ENCODE measurements around the gene AGBL3. TPM values are rescaled to one million over a fixed set of nuclear protein-coding genes. Genes with fewer than 3 reads are reported as not detected.

The AGBL3 gene
- total RNA-seq, 4 donors from 2014 or later, result 0.66 to 3.3 (median 1.7) TPM

DNA sequence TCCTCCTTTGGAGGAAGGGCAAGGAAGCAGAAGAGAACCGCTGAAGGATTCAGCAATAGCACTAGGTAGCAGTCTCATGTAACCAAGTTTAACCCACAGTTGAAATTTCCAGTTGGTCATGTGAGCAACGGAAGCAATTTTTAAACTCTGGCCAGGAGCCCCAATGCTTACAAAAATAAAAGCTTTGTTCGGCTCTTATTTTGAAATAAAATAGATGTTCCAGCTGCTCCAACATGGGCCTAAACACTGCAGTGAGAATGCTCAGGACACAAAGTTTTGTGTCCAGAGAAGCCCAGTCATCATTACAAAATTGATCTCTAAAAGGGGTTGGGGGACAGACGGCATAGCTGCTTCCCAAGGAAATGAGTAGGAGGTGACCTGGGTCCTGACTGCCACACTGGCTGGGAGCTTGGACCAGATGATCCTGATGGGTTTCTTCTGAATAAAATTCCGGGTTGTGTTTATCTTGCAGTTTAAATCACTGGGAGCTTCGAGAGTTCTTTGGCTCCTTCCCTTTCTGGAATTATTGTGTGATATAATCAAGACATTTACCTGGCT, 161.1 kb downstream of the AGBL3 start:
- TF ChIP-seq CTCF (IDR thresholded peaks at IDR 0.05), result no peak
- peak; percentile 26 to 66 for TF ChIP-seq POLR2AphosphoS5 (IDR thresholded peaks at IDR 0.05)
- H3K4me1 ChIP-seq, result peaks cover 30 to 45% (median 38%) of the 10 kb centered on the region in 4 donors
- intact Hi-C loops (cut with DNase I), result no loop called here

DNA sequence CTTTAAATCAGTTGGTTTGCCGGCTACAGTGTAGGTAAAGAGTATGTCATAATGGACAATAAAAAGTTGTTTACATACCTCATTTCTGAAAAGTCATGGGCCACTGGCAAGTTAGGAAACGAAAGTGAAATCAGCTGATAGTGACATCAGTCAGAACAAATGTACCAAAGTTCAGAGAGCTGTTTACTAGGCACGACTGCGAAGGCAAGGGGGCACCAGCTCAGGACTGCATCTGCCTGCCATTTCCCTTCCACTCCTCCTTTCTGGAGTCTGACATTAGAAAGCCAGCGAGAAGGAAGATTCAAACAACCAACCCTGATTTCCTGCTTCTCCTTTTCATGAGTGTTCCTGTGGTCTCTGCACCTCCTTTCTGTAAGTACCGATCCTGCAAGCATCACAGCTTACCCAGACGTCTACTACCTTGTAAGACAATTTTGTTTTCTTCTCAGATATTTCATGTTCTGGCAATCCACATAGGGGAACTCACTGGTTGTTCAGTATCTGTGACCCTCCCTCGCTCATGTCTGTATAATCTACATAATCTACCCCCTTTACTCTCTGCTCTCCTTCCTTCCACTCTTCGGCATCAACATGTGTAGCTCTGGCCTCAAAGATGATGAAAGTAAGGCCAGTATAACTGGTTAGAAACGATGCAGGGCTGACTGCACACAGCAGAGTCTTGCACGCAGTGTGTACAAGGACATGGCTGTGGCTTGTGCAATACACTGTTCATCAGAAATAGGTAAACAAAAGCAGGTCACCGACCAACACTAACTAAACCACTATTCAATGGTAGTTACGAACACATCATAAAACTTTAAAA, 161.8 kb downstream of the AGBL3 start, which contains the start of gene TMEM140:
Gene TMEM140, plus strand, starts transcription at position 174 of the 823 bp plus-strand sequence. CDS start 16,370 bp downstream, outside the sequence.
- H3K4me1 ChIP-seq, result peaks cover 30 to 45% (median 38%) of the 10 kb centered on the region in 4 donors
- TF ChIP-seq POLR2A (IDR thresholded peaks at IDR 0.05; ENCODE audit: low read depth) (no peak), CTCF (IDR thresholded peaks at IDR 0.05) (peak in 1 of 3 experiments; percentile 15), EP300 (IDR thresholded peaks at IDR 0.05) (no peak), POLR2AphosphoS5 (IDR thresholded peaks at IDR 0.05) (peak; percentile 86 to 90)
- H3K36me3 ChIP-seq, result peaks cover 0 to 18% (median 5%) of the 10 kb centered on the region in 4 donors
- intact Hi-C loops (cut with DNase I), result no loop called here
- peak within 1 kb of the TSS; percentile 52 to 67 (median 58) for H3K4me3 ChIP-seq
- 26% methylated on average over 13 of the region's 13 CpGs for WGBS
- DNase-seq (ENCODE audit: extremely low spot score), result no peak
- H3K9me3 ChIP-seq, result no peaks in the 10 kb centered on the region
- peak within 1 kb of the TSS; percentile 85 to 93 (median 90) for H3K27ac ChIP-seq (replicated peaks in 1 of 4)
- no peaks in the 10 kb centered on the region for H3K27me3 ChIP-seq

More for the DNA sequence above, 161.1 kb downstream of the AGBL3 start:
- Histone ChIP-seq H3K36me3 (peaks cover 0 to 12% (median 5%) of the 10 kb centered on the region in 4 donors), H3K9me3 (no peaks in the 10 kb centered on the region), H3K4me3 (peak overlapping the region; percentile 52 to 67 (median 58)), H3K27ac (replicated peaks in 1 of 4) (peak overlapping the region; percentile 85 to 93 (median 90)), H3K27me3 (no peaks in the 10 kb centered on the region)
- 5% methylated on average over 6 of the region's 6 CpGs for WGBS
- no peak for DNase-seq (ENCODE audit: extremely low spot score)

DNA sequence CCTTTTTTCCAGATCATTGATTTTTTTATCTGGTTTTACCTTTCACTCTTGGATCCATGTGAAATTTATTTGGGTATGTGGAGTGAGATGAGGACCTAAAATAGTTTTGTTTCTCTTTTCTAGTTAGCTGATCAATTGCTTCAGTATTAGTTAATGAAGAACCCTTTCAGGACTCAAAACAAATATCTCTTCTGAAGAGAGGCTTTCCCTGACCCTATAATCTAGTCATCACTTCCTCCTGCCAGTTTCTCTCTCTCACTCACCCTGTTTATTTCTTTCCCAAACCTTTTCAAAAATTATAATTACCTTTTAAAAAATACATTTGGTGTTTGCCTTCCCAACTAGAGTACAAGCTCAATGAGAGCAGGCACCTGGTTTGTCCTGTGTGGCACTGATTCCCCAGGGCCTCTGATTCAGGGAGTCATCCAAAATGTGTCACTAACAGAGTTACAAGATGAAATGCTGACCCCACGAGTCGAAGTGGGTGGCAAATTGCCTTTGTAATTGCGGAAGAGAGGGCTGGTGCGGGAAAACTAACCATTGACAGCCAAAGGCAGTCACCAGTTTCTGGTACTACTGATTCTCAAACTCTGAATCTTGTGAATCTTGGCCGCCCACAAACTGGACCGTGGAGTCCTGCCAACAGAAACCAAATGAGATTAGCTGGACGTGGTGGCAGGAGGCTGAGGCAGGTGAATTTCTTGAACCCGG, 163.9 kb downstream of the AGBL3 start:
- no peak for TF ChIP-seq CTCF (IDR thresholded peaks at IDR 0.05)
- TF ChIP-seq POLR2AphosphoS5 (IDR thresholded peaks at IDR 0.05), result peak in 1 of 2 donors; percentile 5
- 57% methylated on average over 8 of the region's 8 CpGs for whole genome bisulfite sequencing
- intact Hi-C loops (cut with DNase I), result no loop called here

DNA sequence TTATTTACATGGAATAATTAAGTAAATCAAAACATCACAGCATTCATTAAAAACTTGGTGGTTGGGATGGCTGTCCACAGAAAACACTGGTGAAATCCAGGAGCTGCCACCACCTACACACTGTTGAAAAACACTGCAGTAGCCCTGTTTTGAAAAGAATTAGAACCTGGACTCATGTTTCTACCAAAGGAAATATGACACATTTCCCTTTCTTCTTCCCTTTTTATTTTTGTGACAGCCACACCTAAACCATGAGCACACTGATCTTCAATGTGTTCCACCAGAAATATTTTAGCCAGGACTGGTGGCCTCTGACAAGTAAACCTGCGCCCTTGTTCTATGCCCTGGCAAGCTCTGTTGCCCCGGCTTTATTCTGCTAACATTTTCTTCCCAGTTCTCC, 164.8 kb downstream of the AGBL3 start:
- no peaks in the 10 kb centered on the region for H3K27me3 ChIP-seq
- peaks cover 0 to 8% (median 3%) of the 10 kb centered on the region in 4 donors for H3K9me3 ChIP-seq
- peaks cover 0 to 18% (median 5%) of the 10 kb centered on the region in 4 donors for H3K36me3 ChIP-seq
- intact Hi-C loops (cut with DNase I), result no loop called here
- peaks cover 20 to 45% (median 37%) of the 10 kb centered on the region in 4 donors for H3K4me1 ChIP-seq
- TF ChIP-seq CTCF (IDR thresholded peaks at IDR 0.05) (no peak), EP300 (IDR thresholded peaks at IDR 0.05) (no peak), POLR2AphosphoS5 (IDR thresholded peaks at IDR 0.05) (no peak), POLR2A (IDR thresholded peaks at IDR 0.05; ENCODE audit: low read depth) (no peak)
- no peak for DNase-seq (ENCODE audit: extremely low spot score)
- H3K27ac ChIP-seq (replicated peaks in 1 of 4), result peak overlapping the region; percentile 48 to 85 (median 59)
- H3K4me3 ChIP-seq, result peak overlapping the region in 1 of 4 donors; percentile 17
- 86% methylated on average over 2 of the region's 2 CpGs for WGBS

More for the DNA sequence above, 163.9 kb downstream of the AGBL3 start:
- Histone ChIP-seq H3K9me3 (no peaks in the 10 kb centered on the region), H3K4me3 (peak overlapping the region; percentile 17 to 60 (median 36)), H3K36me3 (peaks cover 0 to 18% (median 5%) of the 10 kb centered on the region in 4 donors), H3K27me3 (no peaks in the 10 kb centered on the region), H3K4me1 (peaks cover 29 to 45% (median 38%) of the 10 kb centered on the region in 4 donors), H3K27ac (replicated peaks in 1 of 4) (peak overlapping the region; percentile 48 to 85 (median 59))
- no peak for DNase-seq (ENCODE audit: extremely low spot score)

All from esophagus muscularis mucosa (tissue), 4 donors.